ENCODE measurements around the gene XPNPEP1. TPM values are rescaled to one million over a fixed set of nuclear protein-coding genes. Genes with fewer than 3 reads are reported as not detected.

The XPNPEP1 gene
- total RNA-seq, 2 donors from 2014 or later = 41.2 to 45.2 TPM

- no peak for TF ChIP-seq CTCF (IDR thresholded peaks at IDR 0.05)
- Histone ChIP-seq H3K27me3 (no peaks in the 10 kb centered on the region), H3K36me3 (no peaks in the 10 kb centered on the region), H3K27ac (no peak overlapping the region), H3K9me3 (no peaks in the 10 kb centered on the region), H3K4me3 (no peak overlapping the region), H3K4me1 (no peaks in the 10 kb centered on the region)
- DNase-seq (ENCODE audit: low spot score) = no peak
Observed at GRCh38 chr10:109819807-109820206, 103.5 kb downstream of the XPNPEP1 start.

Other genes with a start within 250 kb of the XPNPEP1 start
- gene ADD3, start 84.5 kb upstream of the XPNPEP1 start, total RNA-seq = 100 to 1,000 TPM; 158 to 377 TPM

All from right atrium auricular region (tissue), 2 donors.